Pancreas (tissue), 10 donors: ENCODE results near the gene TRIM66. TPM values are rescaled to one million over a fixed set of nuclear protein-coding genes. Genes with fewer than 3 reads are reported as not detected.

Experiments
- ATAC-seq, 4 donors: fragments of 200-7000 bp; cut with Tn5 transposase; one replicate each; pipeline versions ENCODE4 v1.8.0 to v1.9.1; 2020; ENCODE audit warnings: mild to moderate bottlenecking in 4 of 4, moderate library complexity in 4 of 4
- DNase-seq, 6 donors: peaks; one replicate each; pipeline ENCODE4 v3.0.0-alpha.2; 2020
- FAIRE-seq: peaks from 2 replicates; lab custom pipeline; 2012; peaks lifted over from hg19 to GRCh38; lab: Jason Lieb, UNC
- H3K27ac ChIP-seq, 4 donors: fragments of 200-600 bp; sonication (generic); 1 replicate in 3 of 4; 2 replicates in 1 of 4; pipeline versions ENCODE4 v1.5.0 to v1.8.0; 2020
- H3K27me3 ChIP-seq, 4 donors: fragments of 200-600 bp; one replicate each; pipeline ENCODE4 v1.8.0; 2021
- H3K36me3 ChIP-seq, 3 donors: fragments of 200-600 bp; sonication (generic) in 1 of 3; one replicate each; pipeline versions ENCODE4 v1.5.0 to v1.8.0; 2020 to 2021
- H3K4me1 ChIP-seq, 3 donors: fragments of 200-600 bp; one replicate each; pipeline ENCODE4 v1.8.0; 2021
- H3K4me3 ChIP-seq, 4 donors: fragments of 200-600 bp; sonication (generic) in 2 of 4; one replicate each; pipeline versions ENCODE4 v1.5.0 to v1.8.0; 2020 to 2021
- H3K9me3 ChIP-seq, 4 donors: fragments of 200-600 bp; one replicate each; pipeline ENCODE4 v1.8.0; 2021
- WGBS, 2 donors: extraction: QIAGEN DNeasy Blood & Tissue Kit; methylation state at CpG; one replicate each; pipeline ENCODE4 v1.1.7; 2013; 5-methylcytosine and 5-hydroxymethylcytosine counted together
- intact Hi-C, 3 donors: fragments of 100-400 bp; cut with DNase I; formaldehyde crosslinking; loops; one replicate each; pipeline versions ENCODE4 v1.11.1 to v1.14.2; 2022
- polyA plus RNA-seq, 2 donors: library from polyadenylated mRNA; stranded (reverse); fragments of 200-250 nt; gene quantifications; one replicate each; pipeline ENCODE4 v1.2.3, GENCODE V29; 2013
- total RNA-seq, 6 donors: library from RNA; stranded (reverse); fragmentation: NEBNext Ultra II Directional in 4 of 6; extraction: Animal tissue kit (Norgen Biotek cat#: 25700) in 4 of 6; gene quantifications; one replicate each; pipeline versions ENCODE4 v1.2.1 to v1.2.4, GENCODE V29; 2021 to 2023
- TF ChIP-seq, protein P1 (sequence below), 4 donors: fragments of 200-600 bp; sonication (generic) in 3 of 4; IDR thresholded peaks; one replicate each; pipeline versions ENCODE4 v1.5.0 to v1.8.0; 2021; ENCODE audit warnings: antibody characterized with exemption in 4 of 4
- donor health status: healthy with polysubstance abuse.
- donor health status: DM: no; HTN: no; CAD: no; lungs with moderate emphysema.
- donor health status: DM: no; HTN: no; CAD: no.
- donor health status: control.
- donor health status: control.
- donor health status: Bipolar disorder and iron deficiency.
- donor health status: DM: yes; HTN: yes; CAD: no.
- donor health status: DM: no; HTN: no; CAD: no.
- donor health status: DM: no; HTN: no; CAD: no.
- donor health status: DM: yes; HTN: yes; CAD: no.

TRIM66 gene, protein sequence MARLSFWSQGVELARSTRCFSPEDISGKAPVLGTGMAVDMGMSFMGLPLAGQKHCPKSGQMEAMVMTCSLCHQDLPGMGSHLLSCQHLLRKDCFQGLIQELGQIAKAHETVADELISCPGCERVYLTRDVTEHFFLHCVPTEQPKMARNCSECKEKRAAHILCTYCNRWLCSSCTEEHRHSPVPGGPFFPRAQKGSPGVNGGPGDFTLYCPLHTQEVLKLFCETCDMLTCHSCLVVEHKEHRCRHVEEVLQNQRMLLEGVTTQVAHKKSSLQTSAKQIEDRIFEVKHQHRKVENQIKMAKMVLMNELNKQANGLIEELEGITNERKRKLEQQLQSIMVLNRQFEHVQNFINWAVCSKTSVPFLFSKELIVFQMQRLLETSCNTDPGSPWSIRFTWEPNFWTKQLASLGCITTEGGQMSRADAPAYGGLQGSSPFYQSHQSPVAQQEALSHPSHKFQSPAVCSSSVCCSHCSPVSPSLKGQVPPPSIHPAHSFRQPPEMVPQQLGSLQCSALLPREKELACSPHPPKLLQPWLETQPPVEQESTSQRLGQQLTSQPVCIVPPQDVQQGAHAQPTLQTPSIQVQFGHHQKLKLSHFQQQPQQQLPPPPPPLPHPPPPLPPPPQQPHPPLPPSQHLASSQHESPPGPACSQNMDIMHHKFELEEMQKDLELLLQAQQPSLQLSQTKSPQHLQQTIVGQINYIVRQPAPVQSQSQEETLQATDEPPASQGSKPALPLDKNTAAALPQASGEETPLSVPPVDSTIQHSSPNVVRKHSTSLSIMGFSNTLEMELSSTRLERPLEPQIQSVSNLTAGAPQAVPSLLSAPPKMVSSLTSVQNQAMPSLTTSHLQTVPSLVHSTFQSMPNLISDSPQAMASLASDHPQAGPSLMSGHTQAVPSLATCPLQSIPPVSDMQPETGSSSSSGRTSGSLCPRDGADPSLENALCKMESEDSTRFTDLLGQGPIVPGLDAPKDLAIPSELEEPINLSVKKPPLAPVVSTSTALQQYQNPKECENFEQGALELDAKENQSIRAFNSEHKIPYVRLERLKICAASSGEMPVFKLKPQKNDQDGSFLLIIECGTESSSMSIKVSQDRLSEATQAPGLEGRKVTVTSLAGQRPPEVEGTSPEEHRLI (N-terminal part only)
- total RNA-seq (10 to 100 TPM in 1 of 6 donors, 1 to 10 TPM in 5; 4.1 to 13.1 (median 9.8) TPM), polyA plus RNA-seq (10 to 100 TPM in 1 of 2 donors, 1 to 10 TPM in 1; 6.1 to 12.2 TPM)

DNA sequence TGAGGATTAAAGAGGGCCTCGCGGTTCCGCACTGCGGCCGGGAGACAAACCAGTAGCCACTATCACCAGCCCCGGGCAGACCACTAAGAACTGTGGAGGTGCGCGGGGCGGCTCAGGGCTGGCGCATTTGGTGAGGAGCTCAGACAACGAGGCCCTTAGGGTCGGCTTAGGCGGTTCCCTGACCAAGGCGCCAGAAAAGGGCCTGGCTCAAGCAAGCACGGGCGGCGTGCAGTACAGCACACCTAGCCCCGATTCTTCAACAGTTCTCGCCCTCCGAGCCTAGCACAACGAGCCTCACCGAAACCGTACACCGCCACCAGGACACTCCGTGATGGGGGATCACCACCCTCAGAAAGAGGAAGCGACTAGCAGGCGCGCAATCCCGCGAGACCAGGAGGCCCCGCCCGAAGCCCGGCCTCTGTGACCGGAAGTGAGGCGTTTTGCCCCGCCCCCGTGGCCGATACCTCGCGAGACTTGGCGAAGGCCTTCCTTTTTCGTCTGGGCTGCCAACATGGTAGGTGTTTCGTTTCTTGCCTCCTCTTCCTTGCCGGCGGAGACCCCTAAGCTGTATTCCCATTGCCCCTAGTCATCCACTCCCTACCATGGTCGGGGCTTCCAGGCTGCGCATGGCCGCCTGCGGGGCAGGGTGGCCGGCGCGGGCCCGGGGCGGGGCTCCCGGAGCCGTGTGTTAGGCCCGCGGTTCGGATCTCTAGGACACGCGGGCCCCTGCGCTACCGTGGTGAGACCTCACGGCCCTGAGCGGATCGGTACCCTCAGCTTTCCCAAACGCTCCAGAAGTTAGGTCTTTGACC is at the start of gene TRIM66, which contains the start of gene RPL27A:
TRIM66 (minus strand) TSS at position 363 of the 812 bp plus-strand sequence. CDS start 10,391 bp downstream, outside the sequence.
RPL27A (plus strand) TSS at position 490 of the 812 bp plus-strand sequence; CDS start at position 512, 22 bp downstream.
- H3K4me3 ChIP-seq: peak within 1 kb of the TSS; percentile 70 to 99 (median 94)
- intact Hi-C loops: no loop called here
- H3K9me3 ChIP-seq: no peaks in the 10 kb centered on the region
- H3K4me1 ChIP-seq: peaks cover 8 to 32% (median 19%) of the 10 kb centered on the region in 3 donors
- peaks cover 3 to 30% (median 17%) of the 10 kb centered on the region in 3 donors for H3K36me3 ChIP-seq
- FAIRE-seq (no peak), ATAC-seq (peak; percentile 97 to 99 (median 98)), DNase-seq (peak; percentile 98 to 100 (median 99))
- 0 to 1% methylated on average over 67 of the region's 67 CpGs for WGBS, 2 donors
- no peaks in the 10 kb centered on the region for H3K27me3 ChIP-seq
- TF ChIP-seq, protein P1, sequence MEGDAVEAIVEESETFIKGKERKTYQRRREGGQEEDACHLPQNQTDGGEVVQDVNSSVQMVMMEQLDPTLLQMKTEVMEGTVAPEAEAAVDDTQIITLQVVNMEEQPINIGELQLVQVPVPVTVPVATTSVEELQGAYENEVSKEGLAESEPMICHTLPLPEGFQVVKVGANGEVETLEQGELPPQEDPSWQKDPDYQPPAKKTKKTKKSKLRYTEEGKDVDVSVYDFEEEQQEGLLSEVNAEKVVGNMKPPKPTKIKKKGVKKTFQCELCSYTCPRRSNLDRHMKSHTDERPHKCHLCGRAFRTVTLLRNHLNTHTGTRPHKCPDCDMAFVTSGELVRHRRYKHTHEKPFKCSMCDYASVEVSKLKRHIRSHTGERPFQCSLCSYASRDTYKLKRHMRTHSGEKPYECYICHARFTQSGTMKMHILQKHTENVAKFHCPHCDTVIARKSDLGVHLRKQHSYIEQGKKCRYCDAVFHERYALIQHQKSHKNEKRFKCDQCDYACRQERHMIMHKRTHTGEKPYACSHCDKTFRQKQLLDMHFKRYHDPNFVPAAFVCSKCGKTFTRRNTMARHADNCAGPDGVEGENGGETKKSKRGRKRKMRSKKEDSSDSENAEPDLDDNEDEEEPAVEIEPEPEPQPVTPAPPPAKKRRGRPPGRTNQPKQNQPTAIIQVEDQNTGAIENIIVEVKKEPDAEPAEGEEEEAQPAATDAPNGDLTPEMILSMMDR (IDR thresholded peaks at IDR 0.05): no peak
- peak within 1 kb of the TSS; percentile 87 to 94 (median 90) for H3K27ac ChIP-seq

DNA sequence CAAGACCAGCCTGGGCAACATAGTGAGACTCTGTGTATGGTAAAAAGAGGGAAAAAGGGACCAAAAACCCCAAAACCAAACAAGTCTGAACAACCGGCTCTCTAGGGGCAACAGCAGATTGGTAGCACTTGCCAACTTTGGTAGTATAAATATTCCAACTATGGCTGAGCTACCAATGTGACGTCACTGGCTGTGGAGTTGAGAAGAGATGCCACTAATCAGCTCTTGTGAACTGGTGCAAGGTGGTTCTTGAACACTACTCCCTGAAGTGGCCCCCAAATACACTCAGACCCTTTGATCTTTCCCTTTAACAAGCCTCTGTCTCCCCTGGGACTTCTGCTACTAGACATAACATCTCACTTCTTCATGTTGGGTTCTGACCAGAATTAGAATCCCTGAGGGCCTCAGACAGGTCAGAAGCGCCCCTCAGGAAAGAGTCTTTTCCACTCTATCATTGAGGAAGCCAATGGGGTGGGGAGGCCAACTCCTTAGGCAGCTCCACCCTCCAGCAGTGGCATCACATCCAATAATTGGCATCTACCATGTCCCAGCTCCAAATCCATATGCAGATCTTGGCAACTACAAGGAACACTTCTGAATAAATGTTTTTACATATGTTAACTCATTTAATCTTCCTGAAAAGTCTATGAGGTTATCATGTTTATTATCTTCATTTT is 49.3 kb upstream of the TRIM66 start:
- Histone ChIP-seq H3K36me3 (peaks cover 0 to 13% (median 0%) of the 10 kb centered on the region in 3 donors), H3K27me3 (no peaks in the 10 kb centered on the region), H3K4me1 (peaks cover 21% of the 10 kb centered on the region in 3 donors), H3K9me3 (no peaks in the 10 kb centered on the region), H3K4me3 (no peak overlapping the region), H3K27ac (peak overlapping the region in 2 of 4 donors; percentile 69 to 72)
- DNase-seq: no peak
- WGBS, 2 donors: 90 to 95% methylated on average over 3 of the region's 3 CpGs
- FAIRE-seq: no peak
- intact Hi-C loops: no loop called here
- TF ChIP-seq, protein P1 (IDR thresholded peaks at IDR 0.05): no peak
- no peak for ATAC-seq

DNA sequence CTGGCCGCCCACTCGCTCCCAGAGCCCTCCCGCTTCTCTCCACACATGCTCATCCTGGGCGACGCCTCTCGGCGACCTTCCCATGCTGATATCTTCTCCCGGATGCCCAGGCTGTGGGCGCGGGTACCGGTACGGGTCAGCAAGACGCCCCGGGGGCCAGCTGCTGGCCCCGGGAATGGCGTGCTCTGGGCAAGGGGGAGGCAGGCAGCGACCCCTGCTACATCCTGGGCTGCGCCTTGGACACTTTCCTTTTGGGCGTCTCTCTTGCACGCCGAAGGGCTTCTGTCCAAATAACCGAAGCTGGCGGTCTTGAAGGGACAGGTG is 48.2 kb upstream of the TRIM66 start:
- Histone ChIP-seq H3K36me3 (peaks cover 0 to 19% (median 0%) of the 10 kb centered on the region in 3 donors), H3K4me1 (peaks cover 21% of the 10 kb centered on the region in 3 donors), H3K27ac (no peak overlapping the region), H3K9me3 (no peaks in the 10 kb centered on the region), H3K27me3 (no peaks in the 10 kb centered on the region), H3K4me3 (no peak overlapping the region)
- DNase-seq (peak in 1 of 6 donors; percentile 53), FAIRE-seq (no peak), ATAC-seq (no peak)
- TF ChIP-seq, protein P1 (IDR thresholded peaks at IDR 0.05): no peak
- 94 to 96% methylated on average over 23 of the region's 23 CpGs for WGBS, 2 donors
- intact Hi-C loops: no loop called here
